Neural cell (in vitro differentiated cells): ENCODE results near the gene RASAL1.

Experiments
- CTCF ChIP-seq: fragments of 450-650 bp; IDR thresholded peaks from 2 replicates; pipeline ENCODE4 v1.5.1; 2014; ENCODE audit warnings: antibody characterized with exemption, mild to moderate bottlenecking, moderate library complexity; ENCODE audit not compliant: poor library complexity, severe bottlenecking
- POLR2AphosphoS5 ChIP-seq: IDR thresholded peaks from 2 replicates; pipeline ENCODE4 v1.6.1; 2012

GRCh38 chr12:113120670-113121370 lies 14.7 kb downstream of the RASAL1 start:
- TF ChIP-seq CTCF = no peak
- no peak for TF ChIP-seq POLR2AphosphoS5
